Measurements from ENCODE around the gene KIF15. TPM values are rescaled to one million over a fixed set of nuclear protein-coding genes. Genes with fewer than 3 reads are reported as not detected.

KIF15 gene
- total RNA-seq, 1 experiment from 2014 or later: 23.7 TPM

DNA sequence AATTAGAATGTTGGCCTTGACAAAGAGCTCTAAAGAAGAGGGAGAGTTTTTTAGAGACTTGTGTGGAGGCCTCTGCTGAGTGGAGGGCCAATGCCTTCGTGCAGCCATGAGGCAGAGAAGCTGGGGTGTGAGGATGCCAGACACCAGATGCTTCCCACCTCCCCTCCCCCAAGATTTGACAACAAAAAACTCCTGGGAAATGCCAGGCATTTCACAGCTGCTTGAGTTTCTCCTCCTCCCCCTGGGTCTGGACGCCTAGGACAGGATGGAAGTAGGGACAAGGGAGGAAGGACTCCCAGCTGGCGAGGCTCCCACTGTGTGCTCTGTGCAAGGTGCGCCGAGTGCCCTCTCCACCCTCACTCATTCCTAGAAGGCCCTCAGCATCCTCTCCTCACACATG lies 132.9 kb downstream of the KIF15 start:
- no peak overlapping the region for H3K4me3 Mint-ChIP-seq
- DNase-seq (ENCODE audit: low spot score) (no peak), ATAC-seq (peak; percentile 57)
- TF ChIP-seq MAX (CRISPR knock-in tag; IDR thresholded peaks at IDR 0.05) (peak; percentile 33; the same call in 1 of the 2 replicates), FOXP1 (CRISPR knock-in tag; IDR thresholded peaks at IDR 0.05; ENCODE audit: borderline replicate concordance) (0 out of 2 replicates have a peak, but pooled peaks have one; percentile 33), RELA (CRISPR knock-in tag; IDR thresholded peaks at IDR 0.05; ENCODE audit: borderline replicate concordance) (no peak), TP53 (CRISPR knock-in tag; IDR thresholded peaks at IDR 0.05) (no peak), NFYB (CRISPR knock-in tag; conservative IDR thresholded peaks at IDR 0.05; ENCODE audit: low read depth) (no peak), ZNF121 (CRISPR knock-in tag; IDR thresholded peaks at IDR 0.05) (0 out of 2 replicates have a peak, but pooled peaks have one; percentile 26), KAT7 (CRISPR knock-in tag; IDR thresholded peaks at IDR 0.05; ENCODE audit: borderline replicate concordance) (no peak), ZSCAN18 (CRISPR knock-in tag; IDR thresholded peaks at IDR 0.05) (no peak), CREB1 (CRISPR knock-in tag; IDR thresholded peaks at IDR 0.05) (no peak)
- H3K4me1 Mint-ChIP-seq: peaks cover 25% of the 10 kb centered on the region
- POLR2A ChIA-PET: no interaction called here
- H3K9me3 Mint-ChIP-seq: peaks cover 11% of the 10 kb centered on the region
- H3K27ac Mint-ChIP-seq: no peak overlapping the region
- no peaks in the 10 kb centered on the region for H3K27me3 Mint-ChIP-seq (ENCODE audit: low read depth)
- H3K36me3 Mint-ChIP-seq: no peaks in the 10 kb centered on the region
- CTCF ChIA-PET: interaction anchor here (1.2 kb wide), 1 partner anchor 9 kb away, joined by 5 read pairs; no protein-coding TSS in a partner anchor

DNA sequence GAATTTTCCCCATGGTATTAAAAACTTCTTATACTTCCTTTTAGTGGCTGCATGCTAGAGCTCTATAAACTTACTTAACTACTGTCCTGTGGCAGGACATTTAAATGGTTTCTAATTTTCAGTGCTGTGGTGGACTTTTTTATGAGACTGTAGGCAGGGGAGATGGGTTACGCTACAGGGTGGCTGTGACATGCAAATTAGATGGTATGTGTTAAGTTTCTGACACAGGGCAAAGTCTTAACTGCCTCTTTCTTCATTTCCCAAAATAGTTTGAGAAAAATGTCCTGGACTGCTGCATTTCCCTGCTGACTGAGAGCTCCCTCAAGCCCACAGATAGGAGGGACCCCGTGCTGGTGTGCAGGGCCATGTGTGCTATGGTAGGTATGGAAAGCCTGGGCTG lies 134.8 kb downstream of the KIF15 start:
- Mint-ChIP-seq H3K27me3 (ENCODE audit: low read depth) (peaks cover 3% of the 10 kb centered on the region; the same call in 1 of the 2 replicates), H3K4me1 (peaks cover 26% of the 10 kb centered on the region), H3K4me3 (no peak overlapping the region), H3K9me3 (peaks cover 11% of the 10 kb centered on the region), H3K27ac (no peak overlapping the region), H3K36me3 (no peaks in the 10 kb centered on the region)
- TF ChIP-seq TP53 (CRISPR knock-in tag; IDR thresholded peaks at IDR 0.05) (no peak), ELF4 (CRISPR knock-in tag; IDR thresholded peaks at IDR 0.05; ENCODE audit: low read depth) (no peak), TEAD4 (CRISPR knock-in tag; IDR thresholded peaks at IDR 0.05) (no peak), CREB1 (CRISPR knock-in tag; IDR thresholded peaks at IDR 0.05) (no peak), RELA (CRISPR knock-in tag; IDR thresholded peaks at IDR 0.05; ENCODE audit: borderline replicate concordance) (no peak), USF1 (CRISPR knock-in tag; IDR thresholded peaks at IDR 0.05) (no peak), RORB (CRISPR knock-in tag; IDR thresholded peaks at IDR 0.05) (no peak), ZBTB43 (CRISPR knock-in tag; IDR thresholded peaks at IDR 0.05) (no peak), NFE2L1 (CRISPR knock-in tag; IDR thresholded peaks at IDR 0.05) (no peak), ZNF671 (CRISPR knock-in tag; IDR thresholded peaks at IDR 0.05) (no peak), GABPB1 (CRISPR knock-in tag; IDR thresholded peaks at IDR 0.05) (no peak)
- TF ChIP-seq, protein P1, sequence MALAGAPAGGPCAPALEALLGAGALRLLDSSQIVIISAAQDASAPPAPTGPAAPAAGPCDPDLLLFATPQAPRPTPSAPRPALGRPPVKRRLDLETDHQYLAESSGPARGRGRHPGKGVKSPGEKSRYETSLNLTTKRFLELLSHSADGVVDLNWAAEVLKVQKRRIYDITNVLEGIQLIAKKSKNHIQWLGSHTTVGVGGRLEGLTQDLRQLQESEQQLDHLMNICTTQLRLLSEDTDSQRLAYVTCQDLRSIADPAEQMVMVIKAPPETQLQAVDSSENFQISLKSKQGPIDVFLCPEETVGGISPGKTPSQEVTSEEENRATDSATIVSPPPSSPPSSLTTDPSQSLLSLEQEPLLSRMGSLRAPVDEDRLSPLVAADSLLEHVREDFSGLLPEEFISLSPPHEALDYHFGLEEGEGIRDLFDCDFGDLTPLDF (CRISPR knock-in tag; IDR thresholded peaks at IDR 0.05): no peak
- ATAC-seq (no peak), DNase-seq (ENCODE audit: low spot score) (no peak)
- ChIA-PET CTCF (no interaction called here), POLR2A (no interaction called here)

Measured in WTC11 (cell line).